OCI-M2 (cell line): ENCODE results near the gene EME1.

Experiments
- DNase-seq: peaks from one replicate; lab custom pipeline; 2025; ENCODE audit not compliant: unreplicated experiment; lab: John Stamatoyannopoulos, UW

Gene EME1

DNA sequence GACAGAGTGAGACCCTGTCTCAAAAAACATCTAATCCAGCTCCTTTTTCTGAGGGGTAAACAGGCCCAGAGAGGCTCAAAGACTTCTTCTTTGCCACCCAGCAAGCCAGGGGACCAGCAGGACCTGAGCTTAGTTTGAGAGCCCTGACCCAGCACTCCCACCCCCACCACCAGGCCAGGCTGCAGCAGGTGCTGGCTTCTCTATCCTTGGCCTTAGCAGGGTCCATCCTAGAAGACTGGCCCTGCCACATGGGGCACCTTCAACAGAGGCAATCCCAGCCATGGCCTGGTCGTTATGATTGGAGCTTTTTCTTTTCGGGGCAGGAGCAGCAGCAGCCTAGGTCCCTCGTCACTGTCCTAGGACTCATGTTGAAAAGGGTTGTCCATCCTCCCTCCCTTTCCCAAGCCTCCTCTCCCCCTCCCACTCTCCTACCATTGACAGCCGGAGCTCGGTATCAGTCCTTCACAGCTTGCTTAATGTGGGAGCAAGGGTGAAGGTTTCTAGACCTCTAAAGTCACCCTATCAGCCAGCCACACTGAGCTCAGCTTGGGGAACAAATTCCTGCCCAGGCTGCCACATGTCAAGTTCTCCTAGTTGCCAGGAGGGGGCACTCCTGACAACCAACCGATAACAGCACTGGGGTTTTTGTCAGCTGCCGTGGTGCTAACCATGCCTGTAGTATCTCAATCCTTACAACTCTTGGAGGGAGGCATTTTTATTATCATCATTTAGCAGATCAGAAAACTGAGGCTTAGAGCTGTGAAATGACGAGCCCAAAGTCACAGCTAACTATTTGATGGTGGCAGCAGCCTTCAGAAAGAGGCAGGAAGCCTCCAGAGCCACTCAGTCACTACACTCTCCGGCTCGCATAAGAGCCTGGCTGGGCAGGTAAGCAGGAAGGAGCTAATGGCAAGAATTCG is 11.2 kb upstream of the EME1 start:
- peak; percentile 79 for DNase-seq

DNA sequence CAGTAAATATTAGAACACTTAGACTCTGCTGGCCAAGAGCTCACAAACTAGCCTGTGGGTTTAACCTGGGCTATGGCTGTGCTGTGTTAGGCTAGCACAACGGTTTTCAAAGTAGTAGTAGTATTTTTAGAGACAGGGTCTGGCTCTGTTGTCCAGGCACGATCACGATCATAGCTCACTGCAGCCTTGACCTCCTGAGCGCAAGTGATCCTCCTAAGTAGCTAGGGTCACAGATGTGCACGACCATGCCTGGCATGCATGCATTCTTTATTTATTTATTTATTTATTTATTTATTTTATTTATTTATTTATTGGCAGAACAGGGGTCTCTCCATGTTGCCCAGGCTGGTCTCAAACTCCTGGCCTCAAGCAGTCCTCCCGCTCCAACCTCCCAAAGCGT is 10.4 kb upstream of the EME1 start:
- DNase-seq, result no peak

DNA sequence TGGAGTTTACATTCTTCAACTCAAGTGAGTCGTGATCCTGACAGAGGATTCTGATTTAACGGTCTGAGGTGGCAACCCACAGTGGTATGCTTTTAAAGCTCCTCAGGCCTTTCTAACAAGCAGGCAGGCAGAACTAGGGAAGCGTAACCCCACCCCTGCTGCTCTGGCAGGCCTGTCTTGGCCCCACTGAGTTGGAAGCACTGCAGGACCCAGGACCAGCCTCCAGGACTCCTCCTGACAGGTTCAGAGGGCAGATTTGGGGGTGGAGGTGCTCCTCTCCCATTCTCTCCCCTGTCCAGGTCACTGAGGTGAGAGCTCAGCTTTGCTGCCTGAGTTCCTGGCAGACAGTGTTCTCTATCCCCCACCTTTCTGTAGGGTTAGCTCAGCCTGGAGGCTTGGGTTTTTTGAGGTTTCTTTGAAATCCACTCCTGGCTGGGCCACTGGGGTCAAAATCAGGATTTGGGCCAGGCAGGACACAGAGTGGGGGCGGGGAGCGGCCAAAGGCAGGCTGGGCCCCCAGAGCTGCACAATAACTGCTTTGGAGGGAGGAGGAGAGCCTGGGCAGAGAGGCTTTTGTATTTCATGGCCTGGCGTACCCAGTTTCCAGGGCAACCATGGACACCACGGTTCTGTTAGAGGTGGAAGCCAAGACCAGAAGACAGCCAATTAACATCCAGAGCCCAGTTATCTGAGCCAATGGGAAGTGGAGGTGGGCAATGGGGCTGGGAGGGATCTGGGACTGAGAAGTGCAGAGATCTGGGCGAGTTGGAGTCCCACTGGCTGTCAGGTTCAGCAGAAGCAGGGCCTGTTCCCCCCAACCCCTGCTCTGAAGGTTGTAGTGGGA is 9.6 kb upstream of the EME1 start:
- no peak for DNase-seq

DNA sequence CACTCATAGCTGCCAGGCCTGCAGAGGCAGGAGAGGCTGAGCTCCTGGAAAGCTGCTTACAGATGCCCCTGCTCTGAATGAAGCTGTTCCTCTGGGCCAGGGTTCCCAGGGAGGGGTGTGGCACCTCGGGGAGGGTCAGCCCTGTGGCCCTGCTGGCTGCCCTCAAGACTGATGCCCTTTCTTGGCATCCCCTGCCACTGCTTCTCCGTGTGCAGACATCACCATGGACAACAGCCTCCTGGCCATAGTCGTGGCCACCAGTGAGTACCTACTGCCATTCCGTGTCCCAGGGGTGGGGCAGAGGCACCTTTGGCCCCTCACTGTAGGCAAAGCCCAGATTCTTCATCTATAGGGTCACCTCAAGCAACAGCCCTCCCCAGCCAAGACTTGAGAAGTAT is 9.0 kb upstream of the EME1 start:
- no peak for DNase-seq

DNA sequence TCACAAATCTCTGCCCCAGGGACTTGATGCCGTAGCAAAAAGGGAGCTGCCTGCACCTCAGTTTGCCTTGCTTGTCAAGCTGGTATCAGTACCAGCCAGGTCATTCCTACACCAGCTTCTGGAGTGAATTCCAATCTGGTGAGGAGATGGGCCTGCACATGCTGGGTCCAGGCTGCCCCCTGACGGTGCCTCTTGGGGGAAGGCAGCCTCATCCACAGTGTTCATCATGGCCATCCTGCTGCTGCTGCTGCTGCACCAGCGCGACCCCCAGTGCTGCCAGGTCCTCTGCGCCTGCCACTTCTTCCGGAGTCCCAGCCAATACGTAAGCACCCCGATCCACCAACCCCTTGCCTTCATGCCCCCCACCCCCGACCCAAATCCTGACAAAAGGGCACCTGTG is 8.3 kb upstream of the EME1 start:
- no peak for DNase-seq

DNA sequence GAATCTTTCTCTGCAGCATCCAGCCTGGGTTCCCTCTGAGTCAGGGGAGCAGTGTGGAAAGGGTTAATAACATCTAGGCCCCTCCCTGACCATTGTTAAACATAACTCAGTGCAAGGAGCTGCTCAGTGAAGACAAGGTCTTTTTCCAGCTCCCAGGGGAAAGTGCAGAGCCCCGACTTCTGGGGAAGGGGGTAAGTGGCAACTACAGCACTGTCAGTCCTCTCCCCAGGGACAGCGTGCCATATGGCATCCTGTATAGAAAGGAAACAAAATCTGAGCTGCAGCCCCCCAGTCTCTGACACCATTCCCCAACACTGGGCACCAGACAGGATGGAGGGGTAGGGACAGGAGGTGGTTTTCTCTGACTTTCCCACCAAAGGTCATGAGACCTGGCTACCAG is 7.9 kb upstream of the EME1 start:
- no peak for DNase-seq

DNA sequence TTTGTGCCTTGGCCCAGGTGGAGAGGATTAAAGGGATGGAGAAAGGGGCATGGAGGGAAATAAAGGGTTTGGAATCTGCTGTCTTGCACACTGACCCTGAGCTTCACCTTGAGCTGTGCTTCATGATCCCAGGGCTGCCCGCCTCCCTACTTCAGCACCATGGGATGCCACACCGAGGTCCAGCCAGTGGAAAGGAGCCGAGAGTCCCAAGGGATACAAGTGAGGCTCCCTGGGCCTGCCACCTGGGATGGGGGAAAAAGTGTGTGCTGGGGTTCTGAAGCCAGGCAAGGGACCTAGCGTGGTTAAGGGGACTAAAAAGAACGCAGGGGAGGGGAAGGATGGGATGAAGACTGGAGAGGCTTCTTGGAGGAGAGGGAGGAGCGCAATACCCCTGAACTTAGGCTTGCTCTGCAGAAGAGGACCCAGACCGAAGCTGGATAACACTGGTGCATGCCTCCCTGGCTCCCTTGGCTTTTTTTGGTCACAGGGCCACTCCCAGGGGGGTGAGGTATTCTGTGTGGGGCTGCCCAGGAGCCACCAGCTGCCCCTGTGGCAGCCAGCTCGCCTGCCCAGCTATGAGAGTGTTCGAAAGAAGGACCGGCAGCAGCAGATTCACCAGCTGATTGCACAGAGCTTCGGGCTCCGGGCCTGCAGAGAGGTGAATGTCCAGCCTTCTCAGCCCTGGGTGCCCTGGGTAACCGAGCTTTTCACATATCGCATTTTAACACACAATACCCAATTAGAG is 7.2 kb upstream of the EME1 start:
- DNase-seq, result no peak

DNA sequence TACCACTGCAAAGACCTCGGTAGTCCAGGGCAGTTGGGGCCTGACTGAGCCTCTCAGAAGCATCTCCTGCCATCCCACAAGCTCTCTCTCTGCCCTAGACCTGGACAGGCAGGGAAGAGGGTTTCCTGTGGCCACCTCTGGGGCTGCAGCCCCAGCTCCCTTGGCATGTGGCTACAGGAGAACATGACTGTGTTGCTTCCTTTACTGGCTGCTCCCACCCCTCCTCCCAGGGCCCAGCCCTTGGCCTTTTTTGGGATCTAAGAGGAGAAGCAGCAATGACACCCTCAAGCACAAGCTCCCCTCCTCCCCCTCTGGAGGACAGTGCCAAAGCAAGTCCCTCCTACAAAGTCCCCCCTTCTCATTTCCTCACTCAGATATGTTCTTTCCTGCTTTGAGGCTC is 5.6 kb upstream of the EME1 start:
- DNase-seq, result no peak

DNA sequence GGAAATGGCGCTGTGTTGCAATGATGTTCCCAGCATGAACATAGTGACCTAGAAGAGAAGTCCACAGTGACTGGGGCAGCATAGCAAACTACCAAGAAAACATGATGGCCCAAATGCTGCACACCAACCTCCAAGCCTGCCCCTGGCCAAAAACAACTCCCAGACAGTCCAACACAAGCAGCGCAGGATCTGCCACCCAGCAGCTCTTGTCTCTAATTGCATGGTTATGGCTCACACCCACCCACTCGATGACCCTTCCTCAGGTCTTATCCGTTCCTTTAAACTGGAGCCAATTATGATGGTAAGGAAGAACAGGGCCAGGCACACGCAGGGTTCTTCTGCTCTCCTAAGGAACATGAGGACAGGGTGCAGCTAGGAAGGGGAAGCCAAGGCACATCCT is 3.0 kb upstream of the EME1 start:
- DNase-seq, result no peak

DNA sequence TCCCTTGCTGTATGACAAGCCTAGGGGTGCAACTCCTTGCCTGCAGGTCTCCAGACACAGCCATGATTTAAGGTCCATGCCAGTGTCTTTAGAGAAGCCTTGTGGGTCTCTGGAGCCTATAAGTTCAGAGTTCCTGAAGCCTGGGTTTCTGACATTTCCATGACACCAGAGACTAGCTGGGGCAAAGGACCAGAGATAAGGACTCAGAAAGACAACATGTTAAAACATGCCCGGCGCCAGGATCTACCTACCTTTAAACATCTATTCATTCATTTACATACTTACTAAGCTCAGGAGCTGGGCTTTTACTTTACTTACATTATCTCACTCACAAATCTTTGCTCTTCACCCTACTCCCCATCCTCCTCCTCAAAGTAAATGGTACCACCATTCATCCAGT is 1.5 kb upstream of the EME1 start:
- DNase-seq, result no peak

DNA sequence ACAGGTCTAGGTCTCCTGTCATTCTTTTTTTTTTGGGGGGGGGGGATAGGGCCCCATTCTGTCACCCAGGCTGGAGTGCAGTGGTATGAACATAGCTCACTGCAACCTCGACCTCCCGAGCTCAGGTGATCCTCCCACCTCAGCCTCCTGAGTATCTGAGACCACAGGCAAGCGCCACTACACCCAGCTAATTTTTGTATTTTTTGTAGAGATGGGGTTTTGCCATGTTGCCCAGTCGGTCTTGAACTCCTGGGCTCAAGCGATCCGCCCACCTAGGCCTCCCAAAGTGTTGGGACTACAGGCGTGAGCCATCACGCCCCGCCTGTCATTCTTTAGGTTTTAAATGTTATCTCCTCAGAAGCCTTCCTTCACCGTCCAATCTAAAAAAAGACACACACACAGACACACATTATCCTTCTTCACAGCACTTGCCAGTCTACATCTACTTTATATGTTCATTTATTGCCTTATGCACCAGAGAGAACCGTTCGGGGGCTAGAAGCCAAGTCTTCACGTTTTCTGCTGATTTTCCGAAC is 739 bp upstream of the EME1 start:
- no peak for DNase-seq

DNA sequence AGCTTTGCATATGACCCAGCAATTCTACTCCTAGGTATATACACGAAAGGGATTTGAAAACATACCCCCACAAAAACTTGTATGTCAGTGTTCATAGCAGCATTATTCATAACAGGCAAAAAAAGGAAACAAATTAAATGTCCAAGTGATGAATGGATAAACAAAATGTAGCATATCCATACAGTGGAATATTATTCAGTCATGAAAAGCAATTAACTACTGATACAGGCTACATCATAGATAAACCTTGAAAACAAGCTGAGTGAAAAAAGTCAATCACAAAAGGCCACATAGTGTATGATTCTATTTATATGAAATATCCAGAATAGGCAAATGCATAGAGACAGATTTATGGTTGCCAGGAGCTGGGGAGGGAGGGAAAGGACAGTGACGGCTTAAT is 676 bp downstream of the EME1 start:
- no peak for DNase-seq

DNA sequence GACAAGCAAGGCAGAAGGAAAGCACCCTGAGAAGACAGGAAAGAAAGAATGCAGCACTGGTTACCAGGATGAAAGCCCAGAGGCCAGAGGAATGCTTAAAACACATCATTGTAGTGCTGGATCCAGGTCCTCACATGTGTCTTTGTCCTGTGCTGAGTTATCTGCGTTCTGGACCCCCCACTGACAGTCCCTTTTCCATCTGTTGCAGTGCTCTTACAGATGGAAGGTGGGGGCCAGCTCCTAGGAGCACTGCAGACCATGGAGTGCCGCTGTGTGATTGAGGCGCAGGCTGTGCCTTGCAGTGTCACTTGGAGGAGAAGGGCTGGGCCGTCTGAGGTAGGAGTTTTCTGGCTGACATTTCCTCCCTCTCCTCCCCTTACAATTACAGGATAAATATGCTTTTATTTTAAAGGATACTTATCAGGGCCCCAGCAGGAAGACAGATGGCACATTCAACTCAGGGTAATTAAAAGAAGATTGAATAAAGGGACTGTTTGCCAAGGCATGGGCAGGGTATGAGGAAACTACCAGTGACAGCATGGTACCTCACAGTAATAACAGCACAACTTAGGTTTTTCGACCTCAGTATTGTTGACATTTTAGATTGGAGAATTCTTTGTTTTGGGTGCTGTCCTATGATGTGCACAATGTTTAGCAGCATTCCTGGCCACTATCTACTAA is 3.0 kb downstream of the EME1 start:
- no peak for DNase-seq

DNA sequence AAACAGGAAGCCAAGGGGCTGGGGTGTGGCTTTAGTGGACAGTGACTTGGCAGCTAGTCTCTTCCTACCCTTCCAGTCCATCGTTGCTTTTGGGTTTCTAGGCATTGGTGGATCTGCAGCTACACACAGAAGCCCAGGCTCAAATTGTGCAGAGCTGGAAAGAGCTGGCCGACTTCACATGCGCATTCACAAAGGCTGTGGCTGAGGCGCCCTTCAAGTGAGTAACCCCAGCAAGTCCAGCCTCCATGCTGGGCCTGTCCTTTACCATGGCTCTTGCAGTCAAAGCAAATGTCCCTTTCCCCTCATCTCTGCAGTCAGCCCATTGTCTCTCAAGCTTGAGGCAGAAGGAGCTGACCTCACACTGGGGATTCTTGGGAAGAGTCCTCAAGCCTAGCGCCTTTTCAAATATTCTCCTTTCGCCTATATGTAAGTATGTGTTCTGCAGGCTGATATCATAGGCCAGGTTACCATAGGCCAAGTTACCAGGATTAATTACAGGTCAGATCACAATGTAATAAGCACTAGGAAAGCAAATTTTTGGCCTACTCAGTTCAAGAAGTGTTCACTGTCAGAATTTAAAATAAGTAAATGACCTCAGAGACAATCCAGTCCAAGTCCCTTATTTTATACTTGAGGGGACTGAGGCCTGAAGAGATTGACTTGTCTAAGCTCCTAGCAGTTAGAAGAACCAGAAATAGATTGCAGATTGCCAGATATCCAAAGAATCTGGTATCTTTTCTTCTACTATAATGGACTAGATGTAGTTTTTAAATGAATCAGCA is 6.5 kb downstream of the EME1 start:
- DNase-seq, result no peak

DNA sequence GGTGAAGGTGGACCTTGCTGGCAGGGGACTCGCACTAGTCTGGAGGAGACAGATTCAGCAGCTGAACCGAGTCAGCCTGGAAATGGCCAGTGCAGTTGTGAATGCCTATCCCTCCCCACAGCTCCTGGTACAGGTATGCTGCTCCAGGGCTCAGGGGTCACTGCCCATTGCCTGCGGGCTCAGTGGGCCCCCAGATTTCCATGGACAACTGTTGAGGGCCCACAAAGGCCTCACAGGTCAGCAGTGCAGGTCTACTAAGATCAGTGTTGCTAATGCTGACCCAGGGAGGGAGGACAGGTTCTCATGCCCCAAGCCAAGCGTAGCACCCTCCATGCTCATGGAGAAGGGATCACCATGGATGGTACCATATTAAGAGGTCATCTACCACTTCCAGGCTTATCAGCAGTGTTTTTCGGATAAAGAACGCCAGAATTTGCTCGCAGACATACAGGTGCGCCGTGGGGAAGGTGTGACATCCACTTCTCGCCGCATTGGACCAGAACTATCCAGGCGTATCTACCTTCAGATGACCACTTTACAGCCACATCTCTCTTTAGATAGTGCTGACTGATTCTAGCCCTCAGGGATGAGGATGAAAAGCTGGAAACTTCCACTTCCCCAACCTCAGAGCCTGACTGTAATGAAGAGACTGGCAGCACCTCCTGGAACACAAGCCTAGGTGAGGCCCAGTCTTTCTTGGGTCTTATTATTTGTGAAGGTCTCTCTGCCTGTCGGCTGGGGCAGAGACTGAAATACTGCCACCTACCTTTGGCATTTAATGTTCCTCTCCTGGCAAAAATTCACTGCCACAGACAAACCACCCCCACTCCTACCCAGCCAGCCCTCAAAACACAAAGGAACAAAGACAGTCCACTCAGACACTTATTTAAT is 7.6 kb downstream of the EME1 start:
- no peak for DNase-seq

DNA sequence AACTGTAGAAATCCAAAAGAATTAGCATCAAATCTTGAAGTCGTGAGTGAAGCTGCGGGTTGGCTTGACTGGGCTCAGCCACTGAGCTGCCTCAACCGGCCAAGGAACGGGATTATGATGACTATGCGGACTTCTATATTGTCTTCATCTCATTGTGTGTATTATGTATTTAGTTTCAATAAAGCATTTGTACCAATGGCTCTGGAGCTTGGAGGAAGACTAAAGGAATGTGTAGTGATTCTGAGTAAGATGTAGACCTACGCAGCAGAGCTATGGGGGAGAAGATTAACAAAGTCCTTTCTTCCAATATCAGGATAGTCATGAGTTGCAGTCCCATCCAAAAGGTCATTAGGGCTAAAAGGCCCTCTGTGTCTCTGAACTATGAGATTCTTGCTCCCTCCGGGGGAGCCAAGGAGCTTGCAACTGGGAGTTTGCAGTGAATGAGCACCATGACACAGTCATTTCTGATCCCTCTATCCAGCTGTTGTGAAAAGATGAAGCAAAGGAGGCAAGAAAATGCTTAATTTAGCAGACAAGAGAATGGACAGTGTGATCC is 8.3 kb downstream of the EME1 start:
- no peak for DNase-seq

DNA sequence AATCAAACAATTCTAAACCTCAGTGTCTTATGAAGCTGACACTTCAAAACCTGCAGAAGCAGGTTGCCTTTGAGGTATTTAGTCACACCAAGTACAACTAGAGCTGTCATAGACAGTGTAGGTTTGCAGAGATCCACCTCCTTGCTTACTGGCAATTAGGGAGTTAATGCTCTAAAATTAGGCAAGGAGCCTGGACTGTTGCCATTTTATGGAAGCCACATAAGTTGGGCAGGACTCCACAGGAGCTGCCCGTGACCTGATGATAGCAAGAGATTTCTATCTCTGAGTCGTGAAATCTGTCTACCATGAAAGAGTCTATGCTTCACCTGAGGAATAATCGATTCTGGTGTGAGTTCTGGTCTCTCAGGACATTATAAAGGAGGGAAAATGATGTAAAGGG is 8.9 kb downstream of the EME1 start:
- no peak for DNase-seq

DNA sequence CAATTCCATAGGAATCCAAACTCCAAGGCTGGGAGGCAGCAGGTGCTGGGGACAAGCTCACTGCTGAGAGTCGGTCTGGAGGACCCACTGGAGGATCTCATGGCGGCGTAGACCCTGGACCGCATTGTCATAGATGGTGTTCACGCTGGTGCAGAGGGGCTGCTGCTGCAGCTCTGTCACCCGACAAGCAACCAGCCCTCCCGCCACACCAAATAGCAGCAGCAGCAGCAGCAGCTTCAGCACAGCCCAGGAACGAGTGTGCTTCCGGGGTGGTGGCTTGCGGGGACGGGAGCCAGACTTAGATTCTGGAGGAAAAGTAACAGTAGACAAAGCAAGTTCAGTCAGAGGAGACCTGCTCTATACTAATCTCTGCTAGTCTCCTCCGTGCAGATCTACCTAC is 9.9 kb downstream of the EME1 start:
- DNase-seq, result no peak

DNA sequence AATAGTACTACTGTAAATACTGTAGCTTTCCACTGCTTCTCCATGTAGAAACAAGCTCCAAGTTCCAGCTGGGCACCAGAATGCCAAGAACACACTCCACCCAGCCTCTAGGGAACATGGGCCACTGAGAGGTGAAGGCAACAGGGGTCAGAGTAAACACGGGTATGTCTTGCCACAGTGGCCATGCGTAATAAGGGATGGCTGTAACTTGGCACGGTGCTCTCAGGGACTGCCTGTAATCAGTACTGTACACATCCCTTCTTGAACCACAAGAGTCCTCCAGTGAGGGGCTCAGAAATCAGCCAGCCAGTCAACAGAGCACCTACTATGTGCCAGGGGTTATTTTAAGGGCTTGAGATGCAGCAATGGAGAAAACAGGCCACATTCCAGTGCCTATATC is 13.5 kb downstream of the EME1 start:
- DNase-seq, result no peak
